ENCODE measurements around the gene INPP4B. TPM values are rescaled to one million over a fixed set of nuclear protein-coding genes. Genes with fewer than 3 reads are reported as not detected.

Gene INPP4B
- total RNA-seq, 1 donor: 54.2 TPM

GRCh38 chr4:142265536-142265935 is 580.6 kb downstream of the INPP4B start:
- no peak overlapping the region for H3K4me3 ChIP-seq (ENCODE audit: low read depth, low read length)
- TF ChIP-seq CTCF (IDR thresholded peaks at IDR 0.05; ENCODE audit: insufficient read depth, low read length): no peak
- peak; percentile 76 for DNase-seq (ENCODE audit: low read depth)

DNA sequence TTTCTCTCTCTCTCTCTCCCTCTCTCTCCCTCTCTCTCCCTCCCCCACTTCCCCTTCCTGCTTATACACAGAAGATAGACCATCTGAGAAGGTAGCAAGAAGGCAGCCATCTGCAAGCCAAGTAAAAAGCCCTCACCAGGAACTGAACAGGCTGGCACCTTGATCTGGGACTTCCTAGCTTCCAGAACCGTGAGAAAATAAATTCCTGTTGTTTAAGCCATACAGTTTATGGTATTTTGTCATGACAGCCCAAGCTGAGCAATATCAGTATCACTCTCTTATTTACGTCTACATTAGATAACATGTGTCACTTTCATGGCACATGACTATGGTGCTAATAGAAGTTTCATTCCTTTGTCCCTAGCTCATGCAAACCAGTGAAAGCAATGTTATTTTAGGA is 581.1 kb downstream of the INPP4B start:
- no peak for TF ChIP-seq CTCF (IDR thresholded peaks at IDR 0.05; ENCODE audit: insufficient read depth, low read length)
- no peak overlapping the region for H3K4me3 ChIP-seq (ENCODE audit: low read depth, low read length)
- DNase-seq (ENCODE audit: low read depth): peak; percentile 86

GRCh38 chr4:142262956-142263355 is 583.1 kb downstream of the INPP4B start:
- TF ChIP-seq CTCF (IDR thresholded peaks at IDR 0.05; ENCODE audit: insufficient read depth, low read length): no peak
- no peak for DNase-seq (ENCODE audit: low read depth)
- no peak overlapping the region for H3K4me3 ChIP-seq (ENCODE audit: low read depth, low read length)

DNA sequence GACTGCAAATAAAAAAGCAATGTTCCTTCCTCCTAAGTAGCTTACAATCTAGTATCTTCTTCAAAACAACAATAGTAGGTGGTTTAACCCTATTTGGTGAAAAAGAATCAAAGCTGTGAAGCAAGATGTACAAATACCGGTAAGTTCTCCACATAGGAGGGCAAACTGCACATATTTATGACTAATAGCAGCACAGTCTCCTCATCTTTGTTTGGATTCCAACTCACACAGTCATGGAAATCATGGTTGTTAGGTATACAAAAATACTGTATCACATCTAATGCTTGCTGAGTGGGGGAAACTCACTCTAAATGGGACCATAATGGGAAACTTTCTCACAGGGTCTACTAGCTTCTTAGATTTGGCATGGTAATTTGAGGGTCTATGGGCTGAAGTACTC is 597.2 kb downstream of the INPP4B start:
- TF ChIP-seq CTCF (IDR thresholded peaks at IDR 0.05; ENCODE audit: insufficient read depth, low read length): no peak
- DNase-seq (ENCODE audit: low read depth): peak; percentile 58
- H3K4me3 ChIP-seq (ENCODE audit: low read depth, low read length): no peak overlapping the region

- no peak overlapping the region for H3K4me3 ChIP-seq (ENCODE audit: low read depth, low read length)
- peak; percentile 15 for DNase-seq (ENCODE audit: low read depth)
- no peak for TF ChIP-seq CTCF (IDR thresholded peaks at IDR 0.05; ENCODE audit: insufficient read depth, low read length)
Measured at GRCh38 chr4:142243255-142243654, 602.8 kb downstream of the INPP4B start.

DNA sequence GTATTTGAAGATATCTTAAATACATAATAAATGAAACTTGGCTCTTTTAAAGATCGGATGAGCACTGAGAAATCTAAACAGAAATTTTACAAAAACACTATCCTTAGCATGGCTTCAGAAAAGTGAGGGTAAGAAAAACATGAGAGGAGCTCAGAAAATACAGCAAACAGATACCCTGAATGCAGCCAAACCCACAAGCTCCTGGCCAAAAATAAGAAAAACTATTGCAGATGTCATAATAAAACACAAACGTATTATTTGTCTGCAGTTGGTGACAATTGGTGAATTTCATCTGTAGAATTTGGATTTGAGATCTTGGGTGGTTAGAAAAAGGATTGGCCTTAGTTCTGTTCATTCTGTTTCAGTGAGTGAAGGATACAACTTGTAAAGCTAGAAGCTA is 603.9 kb downstream of the INPP4B start:
- H3K4me3 ChIP-seq (ENCODE audit: low read depth, low read length): no peak overlapping the region
- DNase-seq (ENCODE audit: low read depth): peak; percentile 47
- no peak for TF ChIP-seq CTCF (IDR thresholded peaks at IDR 0.05; ENCODE audit: insufficient read depth, low read length)

GRCh38 chr4:142238589-142238988 is 607.5 kb downstream of the INPP4B start:
- DNase-seq (ENCODE audit: low read depth): peak; percentile 47
- no peak for TF ChIP-seq CTCF (IDR thresholded peaks at IDR 0.05; ENCODE audit: insufficient read depth, low read length)
- H3K4me3 ChIP-seq (ENCODE audit: low read depth, low read length): no peak overlapping the region
